GM23248 (cell line): Measurements from ENCODE around the gene DMRTC2.

Source experiments
- EZH2 ChIP-seq: fragments of 200-600 bp; sonication (generic); IDR thresholded peaks from 2 replicates; pipeline ENCODE4 v1.6.1; 2018; ENCODE audit warnings: antibody characterized with exemption, mild to moderate bottlenecking; ENCODE audit not compliant: insufficient read depth, poor library complexity, severe bottlenecking
- EZH2phosphoT487 ChIP-seq: fragments of 200-600 bp; sonication (generic); IDR thresholded peaks from 2 replicates; pipeline ENCODE4 v1.6.1; 2018; ENCODE audit warnings: antibody characterized with exemption, moderate library complexity, mild to moderate bottlenecking, low read depth; ENCODE audit not compliant: insufficient read depth

- TF ChIP-seq EZH2phosphoT487 (no peak), EZH2 (no peak)
Measured at GRCh38 chr19:41871573-41872383, 26.9 kb downstream of the DMRTC2 start.
